Fibroblast of the conjunctiva (primary cell): ENCODE measurements around the gene NEB.

ENCODE experiments used
- DNase-seq: peaks from one replicate; pipeline ENCODE4 v3.0.0-alpha.2; 2010; ENCODE audit warnings: low read depth

Gene NEB

GRCh38 chr2:151551556-151551955 is 182.7 kb downstream of the NEB start:
- DNase-seq: no peak

DNA sequence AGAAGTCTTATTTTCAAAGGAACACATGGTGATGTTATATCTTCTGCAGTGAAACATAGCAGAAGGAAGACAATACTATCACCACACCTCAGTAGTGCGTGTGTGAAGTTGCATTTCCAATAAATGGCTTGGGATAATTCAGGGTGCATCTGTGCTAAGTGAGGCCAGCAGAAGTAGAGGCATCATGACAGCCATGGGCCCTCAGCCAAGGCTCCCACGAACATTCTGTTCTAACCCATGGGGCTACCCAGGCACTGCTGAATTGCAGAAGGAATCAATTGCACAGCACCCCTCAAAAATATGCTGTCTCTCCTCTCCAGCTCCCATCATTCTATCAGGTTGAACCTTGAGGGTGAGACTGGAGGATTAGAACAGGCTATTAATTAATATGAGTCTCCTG is 185.1 kb downstream of the NEB start:
- no peak for DNase-seq

DNA sequence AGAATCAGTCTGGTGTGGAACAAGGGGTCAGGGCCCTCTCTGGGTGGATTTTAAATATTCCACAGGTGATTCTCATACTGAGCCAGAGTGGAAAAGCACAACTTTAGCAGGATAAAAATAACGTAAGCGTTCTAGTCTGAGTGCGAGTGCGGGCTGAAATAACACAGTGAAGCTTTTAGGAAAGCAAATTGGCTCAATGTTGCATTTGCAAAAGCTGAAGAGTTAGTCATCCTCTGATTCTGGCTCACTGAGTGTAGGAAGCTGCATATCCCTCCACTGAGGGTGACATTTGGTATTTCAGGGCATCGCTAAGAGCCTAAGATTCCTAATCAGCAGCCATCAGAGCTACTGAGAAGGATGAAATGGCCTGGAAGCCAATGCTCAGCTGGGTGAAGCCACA is 189.8 kb downstream of the NEB start:
- peak; percentile 14 for DNase-seq

GRCh38 chr2:151543876-151544275 is 190.4 kb downstream of the NEB start:
- DNase-seq: peak; percentile 27

DNA sequence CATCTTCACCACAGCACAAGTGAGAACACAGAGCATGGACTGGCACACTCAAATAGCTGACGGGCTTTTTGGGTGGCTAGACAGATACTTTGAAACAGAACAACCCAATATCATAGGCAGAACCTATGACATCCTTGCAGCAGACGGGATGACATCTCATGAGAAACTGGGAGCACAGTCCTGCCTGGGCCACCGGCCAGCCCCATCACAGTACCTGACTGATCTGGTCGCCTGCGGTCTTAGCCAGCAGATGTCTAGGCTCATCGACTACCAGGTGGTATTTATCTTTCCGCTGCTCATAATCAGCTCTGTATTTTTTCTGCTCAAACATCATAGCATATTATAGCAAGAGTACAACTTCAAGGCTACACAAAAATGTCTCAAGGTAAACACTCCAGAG is 200.3 kb downstream of the NEB start:
- DNase-seq: no peak

DNA sequence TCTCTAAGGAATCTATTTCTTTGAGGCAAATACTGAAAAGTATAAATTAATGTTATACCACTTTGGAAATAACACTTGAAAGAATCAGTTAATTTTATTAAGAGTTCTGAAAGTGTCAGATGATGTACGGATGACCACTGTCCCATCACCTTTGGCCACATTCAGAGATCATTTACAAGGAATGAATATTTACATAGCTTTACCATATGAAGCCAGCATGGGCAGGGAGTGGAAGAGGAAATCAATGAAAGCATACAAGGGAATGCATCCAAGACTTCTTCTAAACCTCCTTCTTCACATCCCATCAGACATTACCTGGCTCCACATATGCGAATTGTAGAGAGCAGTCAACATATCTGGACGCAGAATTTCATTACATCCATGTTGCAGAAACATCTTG is 201.1 kb downstream of the NEB start:
- no peak for DNase-seq

GRCh38 chr2:151526572-151527090 is 207.6 kb downstream of the NEB start:
- DNase-seq: no peak

- DNase-seq: no peak
Observed at GRCh38 chr2:151525821-151526373, 208.4 kb downstream of the NEB start.

- DNase-seq: no peak
Observed at GRCh38 chr2:151523850-151524249, 210.4 kb downstream of the NEB start.

- DNase-seq: no peak
Observed at GRCh38 chr2:151522556-151522955, 211.7 kb downstream of the NEB start.

- DNase-seq: no peak
Observed at GRCh38 chr2:151520976-151521375, 213.3 kb downstream of the NEB start.

GRCh38 chr2:151518802-151519201 is 215.5 kb downstream of the NEB start:
- peak; percentile 6 for DNase-seq

DNA sequence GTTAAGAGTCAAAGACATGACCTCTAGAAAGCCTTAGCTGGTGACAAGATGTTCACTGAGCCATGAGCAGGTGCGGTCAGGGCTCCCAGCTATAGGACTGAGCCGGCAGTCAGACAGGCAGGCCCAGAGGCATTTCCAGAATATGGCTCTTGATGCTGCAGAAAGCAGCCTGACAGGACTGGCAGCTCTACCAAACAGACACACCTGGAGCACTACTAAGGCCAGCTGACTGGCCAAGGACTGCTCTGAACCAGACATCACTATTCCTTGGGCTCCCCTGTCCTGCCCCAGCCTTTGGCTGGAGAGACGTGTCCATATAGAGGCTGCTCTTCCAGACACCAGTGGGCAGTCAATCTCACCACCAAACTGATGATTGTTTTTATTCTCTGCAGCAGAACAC is 225.8 kb downstream of the NEB start:
- DNase-seq: no peak

- DNase-seq: no peak
Observed at GRCh38 chr2:151506170-151506569, 228.1 kb downstream of the NEB start.

GRCh38 chr2:151498178-151498577 is 236.1 kb downstream of the NEB start:
- DNase-seq: no peak

- no peak for DNase-seq
Observed at GRCh38 chr2:151491496-151491895, 242.8 kb downstream of the NEB start.

GRCh38 chr2:151490276-151490675 is 244.0 kb downstream of the NEB start:
- no peak for DNase-seq

DNA sequence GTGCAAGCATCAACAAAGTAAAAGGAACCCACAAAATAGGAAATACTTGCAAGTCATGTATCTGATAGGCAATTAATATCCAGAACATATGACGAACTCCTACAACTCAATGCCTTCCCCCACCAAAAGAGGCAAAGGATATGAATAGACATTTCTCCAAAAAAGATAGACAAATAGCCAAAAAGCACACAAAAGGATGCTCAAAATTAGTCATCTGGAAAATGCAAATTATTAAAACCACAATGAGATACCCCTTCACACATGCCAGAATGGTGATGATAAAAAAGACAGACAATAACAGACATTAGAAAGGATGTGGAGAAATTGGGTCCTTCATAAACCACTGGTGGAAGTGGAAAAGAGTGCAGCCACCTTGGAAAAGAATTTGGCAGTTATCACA is 248.2 kb downstream of the NEB start:
- DNase-seq: no peak

DNA sequence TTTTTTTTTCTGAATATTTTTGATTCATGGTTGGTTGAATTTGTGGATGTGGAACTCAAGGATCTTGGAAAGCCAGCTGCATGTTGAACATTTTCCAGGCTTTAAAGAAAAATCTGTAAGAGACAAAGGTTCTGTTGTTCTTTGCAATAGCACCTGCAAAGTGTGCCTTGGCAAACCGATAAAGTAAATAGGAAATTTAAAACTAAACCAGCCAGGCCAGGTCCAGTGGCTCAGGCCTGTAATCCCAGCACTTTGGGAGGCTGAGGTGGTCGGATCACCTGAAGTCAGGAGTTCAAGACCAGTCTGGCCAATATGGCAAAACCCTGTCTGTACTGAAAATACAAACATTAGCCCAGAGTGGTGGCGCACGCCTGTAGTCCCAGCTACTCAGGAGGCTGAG is 250.2 kb downstream of the NEB start:
- DNase-seq: no peak

- DNase-seq: no peak
Observed at GRCh38 chr2:151483546-151483945, 250.7 kb downstream of the NEB start.

- no peak for DNase-seq
Observed at GRCh38 chr2:151482171-151482725, 252.0 kb downstream of the NEB start.

DNA sequence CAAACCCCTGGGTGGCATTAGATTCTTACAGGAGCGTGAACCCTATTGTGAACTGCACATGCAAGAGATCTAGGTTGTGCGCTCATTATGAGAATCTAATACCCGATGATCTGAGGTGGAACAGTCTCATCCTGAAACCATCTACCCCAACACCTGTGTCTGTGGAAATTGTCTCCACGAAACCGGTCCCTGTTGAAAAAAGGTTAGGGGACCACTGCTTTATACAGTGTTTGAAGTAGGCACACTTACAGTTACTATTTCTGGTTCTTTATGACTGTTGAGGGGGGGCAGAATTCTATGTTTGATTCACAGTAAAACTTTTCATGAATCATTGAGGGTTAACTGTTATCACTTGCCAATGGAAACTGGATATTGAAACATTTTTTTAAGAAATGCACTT is 252.5 kb downstream of the NEB start:
- no peak for DNase-seq

GRCh38 chr2:151478011-151478410 is 256.3 kb downstream of the NEB start:
- DNase-seq: no peak

GRCh38 chr2:151476287-151476686 is 258.0 kb downstream of the NEB start:
- no peak for DNase-seq
